GM18870 (cell line): ENCODE results near the gene HCRT.
"Not testable (repeated sequence)": the region's sequence is repeated elsewhere in the genome, so short reads cannot be mapped to it uniquely, and the experiment has no call there.

Source experiments
- ATAC-seq: cut with Tn5 transposase; IDR thresholded peaks from one replicate; pipeline ENCODE4 v1.9.1; 2021; ENCODE audit warnings: moderate library complexity; ENCODE audit not compliant: unreplicated experiment

Gene HCRT, protein sequence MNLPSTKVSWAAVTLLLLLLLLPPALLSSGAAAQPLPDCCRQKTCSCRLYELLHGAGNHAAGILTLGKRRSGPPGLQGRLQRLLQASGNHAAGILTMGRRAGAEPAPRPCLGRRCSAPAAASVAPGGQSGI

DNA sequence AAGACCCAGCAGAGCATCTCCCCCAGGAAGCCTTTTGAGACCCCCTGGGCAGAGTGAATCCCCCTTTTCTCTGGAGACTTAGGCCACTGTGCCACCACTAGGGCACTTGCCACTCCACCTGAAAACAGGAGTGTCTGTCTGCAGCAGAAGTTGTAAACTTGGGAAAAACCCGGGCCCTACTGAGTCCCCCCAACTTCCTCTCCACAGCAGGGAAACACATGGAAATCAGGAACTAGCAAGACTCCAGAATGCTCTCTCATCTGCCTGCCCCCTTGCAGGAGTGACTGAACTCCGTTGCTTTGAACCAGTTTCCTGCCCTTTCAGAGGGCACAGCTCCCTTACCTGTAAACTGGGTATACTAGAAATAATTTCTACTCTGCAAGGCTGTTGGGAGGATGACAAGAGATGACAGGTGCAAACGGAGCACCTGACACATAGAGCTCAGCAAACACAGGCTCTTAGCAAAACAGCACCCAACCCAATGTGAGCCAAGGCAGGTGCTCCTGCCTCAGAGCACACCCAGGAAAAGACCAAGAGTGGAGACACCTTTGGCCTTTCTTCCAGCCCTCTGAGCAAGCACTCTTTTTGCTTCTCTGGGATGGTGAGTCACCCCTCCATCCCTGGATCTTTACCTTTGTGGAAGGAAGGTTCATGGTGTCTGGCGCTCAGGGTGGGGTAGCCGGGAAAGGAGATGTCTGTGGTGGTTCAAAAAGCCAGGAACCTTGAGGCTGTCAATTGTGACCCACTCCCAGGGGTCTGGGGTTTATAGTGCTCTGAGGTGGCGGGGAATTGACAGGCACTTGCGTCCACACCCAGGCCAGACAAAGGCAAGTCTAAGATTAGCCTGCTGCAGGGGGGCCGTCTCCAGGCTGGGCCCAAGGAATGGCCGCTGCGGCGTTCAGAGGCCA, at the start of gene HCRT:
HCRT (minus strand) TSS at position 740 of the 908 bp plus-strand sequence; CDS start at position 653, 87 bp downstream.
- no peak for ATAC-seq

DNA sequence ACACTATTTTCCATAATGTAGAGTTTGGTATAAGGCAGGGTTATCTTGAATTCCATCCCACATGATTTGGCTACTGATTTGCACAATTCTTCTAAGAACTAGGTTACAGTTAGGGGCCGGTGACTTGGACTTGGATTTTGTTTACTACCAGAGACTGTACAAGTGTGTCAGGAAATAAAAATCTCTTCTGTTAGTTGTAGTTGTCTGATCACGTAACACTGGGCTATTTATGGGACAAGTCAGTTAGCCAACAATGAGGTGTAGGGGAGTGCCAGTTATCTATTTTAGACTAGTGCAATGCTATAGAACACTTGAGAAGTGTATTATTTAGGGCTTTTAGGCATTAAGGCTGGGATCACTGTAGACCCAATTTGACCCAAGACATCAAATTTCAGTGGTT, 48.7 kb upstream of the HCRT start:
- ATAC-seq = no peak

DNA sequence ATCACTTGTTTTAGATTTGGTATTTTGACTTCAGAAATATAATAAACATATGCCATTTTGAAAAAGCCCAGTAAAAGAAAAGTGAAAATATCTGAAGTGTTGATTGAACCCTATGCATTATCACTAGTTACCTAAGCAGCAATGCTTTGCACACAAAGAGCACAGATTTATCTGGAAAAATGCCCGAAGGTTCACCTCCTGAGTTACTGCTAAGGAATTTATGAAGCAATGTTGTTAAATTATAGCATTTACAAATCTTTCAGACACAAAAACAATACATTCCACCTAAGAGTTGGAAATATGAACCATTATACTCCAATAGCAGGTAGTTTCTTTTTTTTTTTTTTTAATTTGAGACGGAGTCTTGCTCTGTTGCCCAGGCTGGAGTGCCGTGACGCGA, 47.9 kb upstream of the HCRT start:
- no peak for ATAC-seq

DNA sequence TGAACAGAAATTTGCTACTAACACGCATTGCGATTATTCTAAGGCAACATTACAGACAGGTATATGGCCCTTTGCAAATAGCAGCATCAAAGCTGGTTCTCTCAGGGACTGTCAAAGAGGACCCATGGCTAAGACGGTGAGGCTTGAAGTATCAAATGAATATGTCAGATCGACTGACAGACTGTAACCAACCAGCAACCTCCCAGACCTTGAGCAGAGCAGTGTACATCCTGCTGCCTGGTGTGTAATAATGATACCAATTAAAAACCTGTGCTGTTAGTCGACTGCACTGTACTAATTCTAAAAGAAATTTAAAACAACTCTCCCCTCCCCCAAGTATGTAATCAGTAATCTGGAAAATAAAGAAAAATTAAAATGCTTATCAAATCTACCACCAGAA, 45.0 kb upstream of the HCRT start:
- ATAC-seq = no peak

DNA sequence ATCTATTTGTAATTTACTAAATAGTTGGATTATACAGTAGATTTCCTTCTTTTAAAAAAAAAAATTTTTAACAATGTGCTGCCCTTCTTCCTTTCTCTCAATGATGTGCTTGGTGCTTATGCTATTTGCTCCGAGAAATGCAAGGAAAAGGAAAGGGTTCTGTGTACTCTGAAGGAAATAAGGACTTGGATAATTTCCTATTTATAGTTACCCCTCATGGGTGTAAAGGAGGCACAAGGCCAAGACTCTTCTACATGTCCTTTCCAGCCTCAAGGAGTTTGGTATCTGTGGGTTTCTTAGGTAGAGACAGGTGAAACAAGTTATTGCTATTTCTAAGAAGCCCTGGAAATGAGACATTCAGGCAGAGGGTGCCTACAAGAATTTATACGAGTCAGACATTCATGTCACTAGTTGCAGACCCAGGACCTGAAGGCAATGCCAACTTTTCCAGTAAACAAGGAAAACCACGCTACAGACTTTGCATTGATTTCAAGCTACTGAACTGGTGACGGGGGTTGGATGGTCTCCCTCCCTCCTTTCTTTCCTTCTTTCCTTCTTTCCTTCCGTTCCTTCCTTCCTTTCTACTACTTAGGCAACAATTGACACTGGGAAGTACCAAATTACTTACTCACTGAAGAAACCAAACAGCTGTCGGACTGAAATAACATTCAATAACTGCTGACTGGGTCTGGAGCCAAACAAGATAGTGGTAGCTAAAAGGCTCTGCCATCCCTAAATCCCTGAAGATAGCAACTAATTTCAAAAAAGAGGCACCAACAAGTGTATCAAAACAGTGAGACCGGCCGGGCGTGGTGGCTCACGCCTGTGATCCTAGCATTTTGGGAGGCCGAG, 42.8 kb upstream of the HCRT start:
- ATAC-seq = no peak

DNA sequence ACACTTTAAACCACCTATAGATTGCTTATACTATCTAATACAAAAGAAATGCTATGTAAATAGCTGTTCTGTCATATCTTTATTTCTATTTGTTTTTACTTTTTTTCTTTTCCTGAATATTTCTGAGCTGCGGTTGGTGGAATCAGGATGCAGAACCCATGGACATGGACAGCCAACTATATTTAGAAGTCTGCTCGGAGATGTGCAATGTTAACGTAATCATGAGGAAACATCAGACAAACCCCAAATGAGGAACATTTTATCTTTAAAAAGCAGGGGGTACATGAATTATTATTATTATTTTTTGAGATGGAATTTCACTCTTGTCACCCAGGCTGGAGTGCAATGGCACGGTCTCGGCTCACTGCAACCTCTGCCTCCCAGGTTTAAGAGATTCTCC, 40.4 kb upstream of the HCRT start:
- ATAC-seq = no peak

DNA sequence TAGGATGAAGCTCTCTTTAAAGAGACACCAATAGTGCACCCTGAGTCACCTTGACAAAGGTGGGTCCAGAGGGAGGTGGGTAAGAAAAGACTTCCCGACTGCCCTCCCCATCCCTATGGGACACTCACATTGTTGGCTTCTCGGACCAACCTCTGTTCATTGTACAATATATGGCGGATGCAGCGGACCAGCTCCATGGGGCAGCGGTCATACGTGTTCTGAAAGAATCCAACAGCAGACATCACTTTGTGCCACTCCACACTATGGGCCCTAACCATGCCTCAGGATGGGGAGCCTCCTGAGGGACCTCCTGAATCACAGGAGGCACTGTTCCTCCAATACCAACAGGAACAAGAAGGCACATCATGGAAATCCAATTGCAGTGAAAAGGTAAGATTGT, 39.4 kb upstream of the HCRT start:
- no peak for ATAC-seq

DNA sequence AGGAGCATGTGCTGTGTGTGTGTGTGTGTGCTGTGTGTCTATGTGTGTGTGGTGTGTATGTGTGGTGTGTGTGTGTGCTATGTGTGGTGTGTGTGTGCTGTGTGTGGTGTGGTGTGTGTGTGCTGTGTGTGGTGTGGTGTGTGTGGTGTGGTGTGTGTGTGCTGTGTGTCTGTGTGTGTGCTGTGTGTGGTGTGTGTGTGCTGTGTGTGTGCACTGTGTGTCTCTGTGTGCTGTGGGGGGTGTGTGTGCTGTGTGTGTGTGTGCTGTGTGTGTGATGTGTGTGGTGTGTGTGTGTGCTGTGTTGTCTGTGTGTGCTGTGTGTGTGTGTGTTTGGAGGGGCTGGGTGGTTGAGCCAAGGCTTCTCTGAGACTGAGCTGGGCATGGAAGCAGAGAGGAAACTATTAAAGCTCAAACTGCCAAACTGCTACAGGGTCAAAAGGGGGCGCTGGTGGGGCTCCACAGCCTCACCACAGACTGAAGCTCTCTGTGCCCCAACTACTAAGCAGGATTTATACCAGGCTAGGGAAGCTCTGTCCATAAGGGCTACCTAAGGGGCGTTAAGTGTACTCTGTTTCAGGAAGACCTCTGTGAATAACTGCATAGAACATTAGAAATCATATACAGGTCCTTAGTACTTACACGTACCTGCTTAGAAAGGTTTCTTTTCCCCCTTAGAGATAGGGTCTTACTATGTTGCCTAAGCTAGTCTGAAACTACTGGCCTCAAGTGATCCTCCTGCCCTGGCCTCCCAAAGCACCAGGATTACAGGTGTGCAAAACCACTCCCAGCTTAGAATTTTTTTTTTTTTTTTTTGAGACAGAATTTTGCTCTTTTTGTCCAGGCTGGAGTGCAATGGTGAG, 36.9 kb upstream of the HCRT start:
- no peak for ATAC-seq

DNA sequence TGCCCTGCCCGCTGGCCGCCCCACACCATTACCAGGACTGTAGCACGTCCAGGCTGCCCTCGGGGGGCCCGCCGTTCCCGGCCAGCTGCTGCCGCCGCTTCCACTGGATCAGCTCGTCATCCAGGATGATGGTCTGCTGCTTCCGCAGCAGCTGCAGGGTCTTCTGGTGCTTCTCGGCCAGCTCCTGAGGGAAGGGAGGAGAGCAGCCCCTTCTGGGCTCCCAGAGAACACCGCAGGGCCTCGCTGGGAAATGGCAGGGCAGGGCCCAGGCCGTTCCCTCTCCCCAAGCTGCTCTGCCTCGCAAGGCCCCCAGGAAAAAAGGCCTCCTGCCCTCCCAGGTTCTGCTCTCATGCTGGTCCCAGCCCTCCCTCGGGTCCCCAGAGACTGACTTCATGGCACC, 34.0 kb upstream of the HCRT start:
- not testable (repeated sequence) for ATAC-seq

DNA sequence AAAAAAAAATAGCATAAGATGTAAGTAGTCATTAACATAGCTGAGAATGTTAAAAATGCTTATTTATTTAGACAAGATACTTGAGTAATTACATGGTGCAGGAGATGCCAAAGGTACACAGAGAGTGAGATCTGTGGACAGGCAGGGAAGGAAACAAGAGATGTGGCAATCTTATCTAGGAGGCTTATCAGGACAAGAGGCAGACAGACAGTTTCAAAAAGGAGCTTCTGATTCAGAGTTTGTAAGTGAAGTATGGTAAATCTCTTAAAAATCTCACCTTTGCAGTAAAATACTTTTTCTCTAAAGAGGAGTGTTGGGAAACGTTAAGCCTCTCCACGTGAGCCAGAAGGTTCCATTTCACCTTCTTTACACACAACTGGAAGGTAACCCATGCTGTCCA, 28.9 kb upstream of the HCRT start:
- ATAC-seq = no peak

DNA sequence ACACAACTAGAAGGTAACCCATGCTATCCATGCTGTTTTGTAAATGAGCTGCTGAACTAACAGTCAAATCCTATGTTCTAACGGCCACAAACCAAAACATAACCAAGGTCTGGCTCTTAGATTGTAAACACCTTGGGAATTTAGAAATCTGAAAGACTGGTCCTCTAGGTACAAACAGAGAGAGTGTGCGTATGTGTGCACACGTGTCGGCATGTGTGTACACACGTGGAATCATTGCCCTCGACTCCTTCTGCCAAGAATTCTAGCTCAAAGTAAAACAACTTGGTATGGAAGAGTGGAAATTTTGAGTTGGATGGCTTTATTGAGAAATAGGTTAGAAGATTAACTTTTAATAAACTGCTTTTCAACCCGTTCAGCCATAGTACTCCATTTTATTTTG, 27.1 kb upstream of the HCRT start:
- ATAC-seq = no peak

DNA sequence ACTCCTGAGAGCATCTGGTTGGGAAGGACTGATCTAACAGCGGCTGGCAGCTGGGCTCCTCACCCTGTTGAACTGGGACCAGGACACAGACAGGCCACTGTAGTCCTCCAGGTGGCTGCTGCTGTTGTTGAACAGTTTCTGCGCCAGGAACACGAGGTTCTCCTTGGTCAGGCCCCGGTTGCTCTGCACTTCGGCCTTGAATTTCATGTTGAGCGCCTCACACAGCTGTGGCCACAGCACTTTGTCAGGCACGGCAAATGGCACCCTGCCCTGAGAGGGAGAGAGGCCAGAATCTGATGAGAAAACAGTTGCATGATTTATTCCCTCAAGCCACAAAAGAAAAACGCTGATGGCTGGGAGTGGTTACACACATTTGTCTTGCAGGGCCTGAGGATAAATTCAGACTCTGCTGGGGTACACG, 26.7 kb upstream of the HCRT start:
- not testable (repeated sequence) for ATAC-seq

DNA sequence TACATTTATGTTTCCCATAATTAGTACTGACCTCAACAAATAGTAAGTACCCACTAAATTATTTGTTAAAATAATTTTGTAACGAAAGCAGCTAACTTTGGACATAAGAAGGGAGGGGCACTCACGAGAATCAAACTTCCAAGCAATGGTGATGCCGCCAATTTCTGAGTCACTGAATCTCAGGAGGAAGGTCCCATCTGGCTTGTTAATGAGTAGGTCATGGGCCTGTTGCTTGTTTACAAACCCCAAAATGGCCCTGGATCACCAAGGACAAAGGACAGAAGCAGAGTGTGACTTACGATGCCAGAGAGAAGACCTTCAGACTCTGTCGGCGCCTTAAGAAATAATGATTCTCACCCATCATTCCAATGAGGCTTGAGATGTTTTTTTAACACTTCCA, 24.8 kb upstream of the HCRT start:
- no peak for ATAC-seq

DNA sequence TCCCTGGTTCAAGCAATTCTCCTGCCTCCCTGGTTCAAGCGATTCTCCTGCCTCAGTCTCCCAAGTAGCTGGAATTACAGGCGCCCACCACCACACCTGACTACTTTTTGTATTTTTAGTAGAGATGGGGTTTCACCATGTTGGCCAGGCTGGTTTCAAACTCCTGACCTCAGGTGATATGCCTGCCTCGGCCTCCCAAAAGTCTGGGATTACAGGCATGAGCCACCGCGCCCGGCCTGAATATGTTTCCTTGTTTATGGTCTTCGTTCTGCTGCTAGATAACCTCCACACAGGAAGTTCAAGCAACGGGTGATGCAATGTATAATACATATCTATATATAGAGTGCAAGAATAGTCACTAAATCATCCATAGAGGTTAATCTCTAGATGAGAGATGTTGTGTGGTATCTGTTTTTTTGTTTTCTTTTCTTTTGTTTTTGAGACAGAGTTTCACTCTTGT, 20.9 kb upstream of the HCRT start:
- ATAC-seq = not testable (repeated sequence)

DNA sequence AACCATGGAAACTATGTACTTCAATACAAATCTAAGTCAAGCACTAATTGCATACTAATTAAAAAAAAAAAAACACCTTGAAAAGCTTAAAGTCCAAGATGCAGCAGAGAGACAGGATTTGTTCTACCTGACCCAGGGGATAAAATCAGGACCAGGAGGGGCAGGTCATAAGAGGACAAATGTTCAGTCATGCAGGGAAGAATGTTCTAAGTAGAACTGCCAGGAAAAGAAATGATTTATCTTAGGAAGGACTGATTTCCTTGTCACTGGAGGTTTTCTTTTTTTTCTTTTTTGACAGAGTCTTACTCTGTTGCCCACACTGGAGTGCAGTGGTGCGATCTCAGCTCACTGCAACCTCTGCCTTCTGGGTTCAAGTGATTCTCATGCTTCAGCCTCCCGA, 18.1 kb upstream of the HCRT start:
- ATAC-seq = no peak

DNA sequence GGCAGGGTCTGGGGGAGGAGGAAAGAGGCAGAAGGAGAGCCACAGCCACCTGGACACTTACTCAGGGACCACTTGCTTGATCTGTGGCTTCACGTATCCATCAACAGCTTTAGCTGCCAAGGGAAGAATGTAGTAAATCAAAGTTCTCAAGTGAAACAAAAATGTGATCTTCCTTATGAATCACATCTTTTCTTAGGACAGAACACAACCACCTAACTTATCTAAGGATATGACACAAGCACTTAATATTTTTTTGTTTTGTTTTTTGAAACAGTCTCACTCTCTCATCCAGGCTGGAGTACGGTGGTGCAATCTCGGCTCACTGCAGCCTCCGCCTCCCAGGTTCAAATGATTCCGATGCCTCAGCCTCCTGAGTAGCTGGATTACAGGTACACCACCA, 17.4 kb upstream of the HCRT start:
- no peak for ATAC-seq

DNA sequence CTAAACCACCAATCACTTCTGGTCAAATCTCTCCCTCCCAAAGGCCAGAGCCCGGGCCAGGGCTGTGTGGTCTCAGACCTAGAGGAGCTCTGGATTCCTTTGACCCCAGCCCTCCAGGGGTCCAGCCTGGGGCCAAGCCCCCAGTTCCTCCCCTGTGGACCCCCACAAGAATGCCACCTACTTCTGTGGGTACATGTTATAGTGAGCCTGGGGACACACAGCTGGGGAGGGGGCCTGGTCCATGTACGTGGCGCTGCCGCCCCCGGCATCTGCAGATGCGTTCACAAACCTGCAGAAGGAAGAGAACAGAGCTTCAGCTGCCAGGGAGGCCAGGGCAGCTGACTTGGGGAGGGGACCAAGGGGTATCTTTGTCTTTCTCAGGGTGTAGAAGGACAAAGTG, 16.9 kb upstream of the HCRT start:
- no peak for ATAC-seq

DNA sequence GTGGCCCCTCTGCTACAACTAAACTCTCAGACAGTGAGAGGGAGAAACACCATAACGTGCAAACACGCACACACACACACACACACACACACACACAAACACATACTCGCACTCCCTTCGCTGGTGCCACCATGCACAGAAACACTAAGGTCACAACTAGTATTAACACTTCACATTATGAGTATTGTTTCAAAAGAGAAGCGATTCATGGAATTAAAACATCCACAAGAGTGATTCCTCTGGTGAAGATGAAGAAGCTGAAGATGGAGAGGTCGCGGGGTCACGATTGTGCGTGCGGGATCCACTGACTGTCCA, 16.2 kb upstream of the HCRT start:
- no peak for ATAC-seq

DNA sequence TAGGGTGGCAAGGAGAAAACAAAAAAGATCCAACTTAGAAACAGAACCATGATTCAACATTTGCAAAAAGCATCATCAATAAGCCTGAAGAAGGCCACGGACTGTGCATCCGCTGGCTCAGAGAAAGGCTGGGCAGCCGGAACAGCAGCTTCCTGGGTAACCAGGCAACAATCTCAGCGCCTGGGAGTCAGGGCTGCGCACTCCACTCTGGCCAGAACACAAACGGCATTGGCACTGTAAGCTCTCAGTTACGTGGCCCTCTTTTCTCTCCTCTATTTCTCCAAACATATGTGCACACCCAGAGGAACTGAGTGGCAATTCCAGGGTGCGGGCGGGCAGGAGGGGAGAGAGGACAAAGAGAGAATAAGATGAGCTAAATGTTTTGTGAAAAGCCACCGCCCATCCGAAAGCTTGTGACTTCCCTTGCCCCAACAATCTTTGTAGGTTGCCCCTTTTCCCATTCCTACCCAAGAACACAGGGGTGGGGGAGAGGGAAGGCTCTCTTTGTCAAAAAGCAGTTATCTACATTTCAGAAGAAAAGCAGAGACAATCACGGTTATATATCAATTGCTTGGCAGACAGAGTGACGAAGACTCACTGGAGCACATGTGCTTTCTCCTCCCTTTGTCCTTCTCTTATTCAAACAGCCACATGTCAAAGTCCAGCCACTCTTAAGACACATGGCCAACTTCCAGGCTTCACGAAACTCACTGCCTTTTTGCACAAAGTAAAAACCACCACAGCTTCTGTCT, 15.6 kb upstream of the HCRT start:
- no peak for ATAC-seq

DNA sequence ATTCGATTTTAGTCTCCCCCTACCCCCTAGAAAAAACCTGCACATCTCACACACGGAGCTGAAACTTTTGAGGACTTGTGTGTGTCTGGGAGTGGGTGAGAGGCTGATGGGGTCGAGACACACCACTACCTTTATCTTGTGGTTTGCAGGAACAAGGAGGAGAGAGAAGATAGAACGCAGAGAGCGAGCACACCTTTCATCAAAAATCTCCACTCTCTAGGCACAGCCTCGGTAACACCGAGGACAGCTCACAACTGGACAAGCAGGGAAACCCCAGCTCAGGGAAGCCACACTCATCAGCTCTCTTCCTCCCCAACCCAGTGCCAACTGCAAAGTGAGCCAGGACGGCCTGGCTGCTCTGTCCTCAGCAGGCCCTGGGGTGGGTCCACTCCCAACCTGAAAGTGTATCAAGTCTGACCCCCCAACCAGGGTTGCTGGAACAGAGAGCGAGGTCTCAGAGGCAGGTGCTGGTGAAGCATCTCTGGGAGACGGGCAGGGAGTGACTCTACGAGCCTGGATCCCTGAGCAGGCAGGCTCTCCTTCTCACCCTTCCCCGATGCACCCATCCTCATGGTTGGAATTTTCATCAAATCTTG, 14.3 kb upstream of the HCRT start:
- no peak for ATAC-seq
